HUES6 (cell line): ENCODE results near the gene LSR.

Experiments
- H3K27ac ChIP-seq: 2 replicates; pipeline ENCODE4 v1.7.0; 2013; ENCODE audit warnings: low read depth, mild to moderate bottlenecking, low read length, inconsistent platforms
- H3K27me3 ChIP-seq: 2 replicates; pipeline ENCODE4 v1.6.1; 2013; ENCODE audit warnings: low read length; ENCODE audit not compliant: control insufficient read depth, insufficient read depth
- H3K36me3 ChIP-seq: 2 replicates; pipeline ENCODE4 v1.6.1; 2013; ENCODE audit warnings: low read length; ENCODE audit not compliant: control insufficient read depth, insufficient read depth
- H3K4me1 ChIP-seq: 2 replicates; pipeline ENCODE4 v1.6.1; 2013; ENCODE audit warnings: low read length; ENCODE audit not compliant: control insufficient read depth, insufficient read depth
- H3K4me3 ChIP-seq: 2 replicates; pipeline ENCODE4 v1.5.1; 2013; ENCODE audit warnings: low read depth, low read length
- H3K9ac ChIP-seq: one replicate; pipeline ENCODE4 v1.6.1; 2013; ENCODE audit warnings: mild to moderate bottlenecking, low read length
- H3K9me3 ChIP-seq: 2 replicates; pipeline ENCODE4 v1.6.1; 2013; ENCODE audit warnings: low read depth, low read length; ENCODE audit not compliant: control insufficient read depth, insufficient read depth

Gene LSR

GRCh38 chr19:35248310-35249145 lies at the start of gene LSR:
Gene LSR (plus strand): TSS chr19:35249002. CDS start chr19:35249023, 21 bp downstream.
- Histone ChIP-seq H3K27ac (peak within 1 kb of the TSS; percentile 96), H3K9ac (peak within 1 kb of the TSS; percentile 92), H3K9me3 (no peaks in the 10 kb centered on the region), H3K36me3 (peaks cover 25% of the 10 kb centered on the region), H3K27me3 (no peaks in the 10 kb centered on the region), H3K4me3 (peak within 1 kb of the TSS; percentile 68), H3K4me1 (peaks cover 13% of the 10 kb centered on the region)

GRCh38 chr19:35199481-35199880 lies 49.3 kb upstream of the LSR start:
- H3K9ac ChIP-seq, result no peak overlapping the region
- H3K27ac ChIP-seq, result no peak overlapping the region
- no peaks in the 10 kb centered on the region for H3K36me3 ChIP-seq
- H3K4me3 ChIP-seq, result no peak overlapping the region
- peaks cover 37% of the 10 kb centered on the region for H3K4me1 ChIP-seq
- H3K27me3 ChIP-seq, result no peaks in the 10 kb centered on the region
- H3K9me3 ChIP-seq, result no peaks in the 10 kb centered on the region

- H3K9ac ChIP-seq, result peak overlapping the region; percentile 77
- H3K27ac ChIP-seq, result peak overlapping the region; percentile 91
- H3K36me3 ChIP-seq, result no peaks in the 10 kb centered on the region
- H3K27me3 ChIP-seq, result no peaks in the 10 kb centered on the region
- H3K9me3 ChIP-seq, result no peaks in the 10 kb centered on the region
- H3K4me3 ChIP-seq, result peak overlapping the region; percentile 38
- H3K4me1 ChIP-seq, result peaks cover 50% of the 10 kb centered on the region
These were observed 45.8 kb upstream of the LSR start for GRCh38 chr19:35202722-35203688.

GRCh38 chr19:35204799-35205732 lies 43.7 kb upstream of the LSR start:
- Histone ChIP-seq H3K27me3 (no peaks in the 10 kb centered on the region), H3K9me3 (no peaks in the 10 kb centered on the region), H3K27ac (no peak overlapping the region), H3K4me3 (no peak overlapping the region), H3K9ac (peak overlapping the region; percentile 59), H3K4me1 (peaks cover 47% of the 10 kb centered on the region), H3K36me3 (no peaks in the 10 kb centered on the region)

GRCh38 chr19:35205733-35206323 lies 43.0 kb upstream of the LSR start:
- no peak overlapping the region for H3K27ac ChIP-seq
- no peaks in the 10 kb centered on the region for H3K9me3 ChIP-seq
- H3K4me1 ChIP-seq, result peaks cover 44% of the 10 kb centered on the region
- H3K27me3 ChIP-seq, result no peaks in the 10 kb centered on the region
- no peak overlapping the region for H3K4me3 ChIP-seq
- H3K9ac ChIP-seq, result peak overlapping the region; percentile 59
- no peaks in the 10 kb centered on the region for H3K36me3 ChIP-seq

GRCh38 chr19:35206379-35206778 lies 42.4 kb upstream of the LSR start:
- H3K36me3 ChIP-seq, result no peaks in the 10 kb centered on the region
- H3K27me3 ChIP-seq, result no peaks in the 10 kb centered on the region
- H3K9me3 ChIP-seq, result no peaks in the 10 kb centered on the region
- H3K4me1 ChIP-seq, result peaks cover 39% of the 10 kb centered on the region
- no peak overlapping the region for H3K4me3 ChIP-seq
- H3K9ac ChIP-seq, result no peak overlapping the region
- no peak overlapping the region for H3K27ac ChIP-seq

GRCh38 chr19:35206855-35207254 lies 41.9 kb upstream of the LSR start:
- no peaks in the 10 kb centered on the region for H3K36me3 ChIP-seq
- no peaks in the 10 kb centered on the region for H3K9me3 ChIP-seq
- no peaks in the 10 kb centered on the region for H3K27me3 ChIP-seq
- no peak overlapping the region for H3K9ac ChIP-seq
- no peak overlapping the region for H3K4me3 ChIP-seq
- no peak overlapping the region for H3K27ac ChIP-seq
- H3K4me1 ChIP-seq, result peaks cover 35% of the 10 kb centered on the region

GRCh38 chr19:35207391-35207871 lies 41.4 kb upstream of the LSR start:
- H3K27ac ChIP-seq, result no peak overlapping the region
- H3K9me3 ChIP-seq, result no peaks in the 10 kb centered on the region
- no peaks in the 10 kb centered on the region for H3K27me3 ChIP-seq
- H3K9ac ChIP-seq, result no peak overlapping the region
- H3K4me3 ChIP-seq, result no peak overlapping the region
- H3K4me1 ChIP-seq, result peaks cover 37% of the 10 kb centered on the region
- H3K36me3 ChIP-seq, result no peaks in the 10 kb centered on the region

GRCh38 chr19:35208121-35208520 lies 40.7 kb upstream of the LSR start:
- no peak overlapping the region for H3K4me3 ChIP-seq
- no peaks in the 10 kb centered on the region for H3K27me3 ChIP-seq
- H3K36me3 ChIP-seq, result no peaks in the 10 kb centered on the region
- no peak overlapping the region for H3K9ac ChIP-seq
- peaks cover 30% of the 10 kb centered on the region for H3K4me1 ChIP-seq
- no peaks in the 10 kb centered on the region for H3K9me3 ChIP-seq
- H3K27ac ChIP-seq, result no peak overlapping the region

- no peak overlapping the region for H3K4me3 ChIP-seq
- no peak overlapping the region for H3K27ac ChIP-seq
These were observed 39.2 kb upstream of the LSR start for GRCh38 chr19:35209646-35210045.

More at GRCh38 chr19:35209646-35210045, 39.2 kb upstream of the LSR start:
- no peaks in the 10 kb centered on the region for H3K27me3 ChIP-seq
- no peaks in the 10 kb centered on the region for H3K36me3 ChIP-seq
- peaks cover 17% of the 10 kb centered on the region for H3K4me1 ChIP-seq
- no peaks in the 10 kb centered on the region for H3K9me3 ChIP-seq
- no peak overlapping the region for H3K9ac ChIP-seq
